ENCODE measurements around the gene ANKRD1. TPM values are rescaled to one million over a fixed set of nuclear protein-coding genes. Genes with fewer than 3 reads are reported as not detected.

Gene ANKRD1
- total and polyA plus RNA-seq, 2 of the 8 experiments (the other 6 are each of a cell fraction or from before 2014, with no cell fraction given), result 0.03 TPM; not detected in 1

- no peak for FAIRE-seq
- CTCF ChIA-PET (ENCODE audit: partially characterized antibody), result interaction anchor here (0.6 to 4.9 kb wide), 26 partner anchors 9 to 942 kb away, joined by 3 to 40 read pairs (median 3); partner anchors contain the start of gene ANKRD1
Observed at GRCh38 chr10:90969947-90970673, 49.2 kb upstream of the ANKRD1 start.

More at GRCh38 chr10:90969947-90970673, 49.2 kb upstream of the ANKRD1 start:
- Histone ChIP-seq H3K18ac (ENCODE audit: extremely low read depth, low read length) (no peak overlapping the region), H3K56ac (replicated peaks; ENCODE audit: insufficient read length, low read depth, low read length) (no peak overlapping the region), H2BK5ac (ENCODE audit: low read depth, low read length) (no peak overlapping the region), H2BK20ac (ENCODE audit: low read length) (no peak overlapping the region), H3K23me2 (ENCODE audit: low read depth, low read length) (no peaks in the 10 kb centered on the region), H3K4me1 (replicated peaks in 1 of 4; ENCODE audit: control insufficient read depth in 3 of 4, insufficient read depth in 4 of 4, low read length in 3 of 4) (no peaks in the 10 kb centered on the region), H3K9ac (replicated peaks in 1 of 4; ENCODE audit: extremely low read depth in 1 of 4, low read depth in 3 of 4, low read length in 3 of 4) (no peak overlapping the region), H3K4ac (replicated peaks; ENCODE audit: insufficient read length, low read depth, low read length) (no peak overlapping the region), H3K79me2 (ENCODE audit: control insufficient read depth in 1 of 2, insufficient read depth in 2 of 2, low read length in 2 of 2) (no peaks in the 10 kb centered on the region), H2AK5ac (ENCODE audit: low read depth, low read length) (no peak overlapping the region), H3K4me3 (ENCODE audit: extremely low read depth in 1 of 4, insufficient read depth in 2 of 4, low read depth in 3 of 4, low read length in 4 of 4) (no peak overlapping the region), H3K36me3 (ENCODE audit: control insufficient read depth in 2 of 4, insufficient read depth in 4 of 4, low read length in 3 of 4) (no peaks in the 10 kb centered on the region), H4K20me1 (replicated peaks in 1 of 2; ENCODE audit: control insufficient read depth in 1 of 2, insufficient read depth in 2 of 2, low read length in 2 of 2) (no peaks in the 10 kb centered on the region), H4K8ac (ENCODE audit: extremely low read depth, insufficient read depth, low read length) (no peak overlapping the region), H3K27me3 (replicated peaks in 1 of 4; ENCODE audit: control insufficient read depth in 3 of 4, extremely low read depth in 1 of 4, insufficient read depth in 3 of 4, low read length in 3 of 4) (peaks cover 0 to 16% (median 7%) of the 10 kb centered on the region in 4 experiments; a peak in 5 of 7 replicates), H3K9me3 (ENCODE audit: insufficient read depth in 2 of 2, low read depth in 1 of 2, low read length in 1 of 2) (no peaks in the 10 kb centered on the region), H3K23ac (ENCODE audit: insufficient read length) (no peak overlapping the region), H4K5ac (ENCODE audit: insufficient read length, low read depth, low read length) (no peak overlapping the region), H4K91ac (replicated peaks; ENCODE audit: insufficient read length, low read length) (no peak overlapping the region), H2BK12ac (ENCODE audit: low read depth, low read length) (no peak overlapping the region), H3K27ac (ENCODE audit: low read depth, low read length) (no peak overlapping the region), H3K4me2 (ENCODE audit: insufficient read depth in 1 of 2, low read depth in 2 of 2, low read length in 2 of 2) (no peak overlapping the region), H3K79me1 (ENCODE audit: low read depth, low read length) (no peaks in the 10 kb centered on the region), H3K14ac (ENCODE audit: insufficient read length) (no peak overlapping the region), H2BK15ac (ENCODE audit: low read length) (no peak overlapping the region), H2AFZ (ENCODE audit: low read length) (no peak overlapping the region), H2BK120ac (replicated peaks; ENCODE audit: low read depth, low read length) (no peak overlapping the region)
- TF ChIP-seq RAD21 (IDR thresholded peaks at IDR 0.05 in 1 of 2, conservative IDR thresholded peaks at IDR 0.05 in 1 of 2; ENCODE audit: low read depth in 2 of 2, low read length in 2 of 2) (peak; percentile 47 to 59; a peak in 3 of 4 replicates), BRCA1 (IDR thresholded peaks at IDR 0.05; ENCODE audit: low read depth, low read length) (no peak), SP4 (IDR thresholded peaks at IDR 0.05; ENCODE audit: low read length) (no peak), CTCF (IDR thresholded peaks at IDR 0.05; ENCODE audit: control extremely low read depth in 1 of 3, insufficient read depth in 1 of 3, low read depth in 1 of 3, low read length in 3 of 3) (peak in 2 of 3 experiments; percentile 30; a peak in 3 of 4 replicates), SIX5 (IDR thresholded peaks at IDR 0.05; ENCODE audit: low read depth, low read length) (no peak), RXRA (IDR thresholded peaks at IDR 0.05; ENCODE audit: insufficient read depth, low read depth, low read length) (no peak)
- POLR2A ChIA-PET (ENCODE audit: partially characterized antibody), result no interaction called here
- peak in 1 of 2 experiments; percentile 48 for DNase-seq (ENCODE audit: low read depth in 1 of 2, low spot score in 2 of 2)
- 89% methylated on average over 6 of the region's 6 CpGs; no CpG with 5 or more reads in 1 of the 2 experiments for WGBS, 2 experiments (ENCODE audit: extremely low coverage in 1 of 2, insufficient coverage in 1 of 2, insufficient read length in 1 of 2, insufficient replicate concordance in 2 of 2, low coverage in 1 of 2, low lambda C conversion rate in 2 of 2, missing lambda C conversion rate in 1 of 2)
